Upper lobe of left lung (tissue), 4 donors: ENCODE data around the gene BNIP2.

Source experiments
- POLR2A ChIP-seq, 4 donors: fragments of 450-650 bp; IDR thresholded peaks; one replicate each; pipeline ENCODE4 v1.5.1; 2016 to 2017; ENCODE audit warnings: antibody characterized with exemption in 4 of 4, mild to moderate bottlenecking in 2 of 4
- POLR2AphosphoS5 ChIP-seq, 2 donors: sonication (generic); formaldehyde crosslinking; IDR thresholded peaks; one replicate each; pipeline ENCODE4 v1.5.1; 2017; ENCODE audit warnings: antibody characterized with exemption in 2 of 2
- TF ChIP-seq, protein P1 (sequence below), 6 experiments: fragments of 450-650 bp in 4 of 6; fragments of 200-600 bp in 2 of 6; sonication (generic) in 2 of 6; IDR thresholded peaks; one replicate each; pipeline ENCODE4 v1.5.1; 2016 to 2019; ENCODE audit warnings: antibody characterized with exemption in 6 of 6

- TF ChIP-seq, protein P1, sequence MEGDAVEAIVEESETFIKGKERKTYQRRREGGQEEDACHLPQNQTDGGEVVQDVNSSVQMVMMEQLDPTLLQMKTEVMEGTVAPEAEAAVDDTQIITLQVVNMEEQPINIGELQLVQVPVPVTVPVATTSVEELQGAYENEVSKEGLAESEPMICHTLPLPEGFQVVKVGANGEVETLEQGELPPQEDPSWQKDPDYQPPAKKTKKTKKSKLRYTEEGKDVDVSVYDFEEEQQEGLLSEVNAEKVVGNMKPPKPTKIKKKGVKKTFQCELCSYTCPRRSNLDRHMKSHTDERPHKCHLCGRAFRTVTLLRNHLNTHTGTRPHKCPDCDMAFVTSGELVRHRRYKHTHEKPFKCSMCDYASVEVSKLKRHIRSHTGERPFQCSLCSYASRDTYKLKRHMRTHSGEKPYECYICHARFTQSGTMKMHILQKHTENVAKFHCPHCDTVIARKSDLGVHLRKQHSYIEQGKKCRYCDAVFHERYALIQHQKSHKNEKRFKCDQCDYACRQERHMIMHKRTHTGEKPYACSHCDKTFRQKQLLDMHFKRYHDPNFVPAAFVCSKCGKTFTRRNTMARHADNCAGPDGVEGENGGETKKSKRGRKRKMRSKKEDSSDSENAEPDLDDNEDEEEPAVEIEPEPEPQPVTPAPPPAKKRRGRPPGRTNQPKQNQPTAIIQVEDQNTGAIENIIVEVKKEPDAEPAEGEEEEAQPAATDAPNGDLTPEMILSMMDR (IDR thresholded peaks at IDR 0.05): no peak
- TF ChIP-seq POLR2A (IDR thresholded peaks at IDR 0.05) (no peak), POLR2AphosphoS5 (IDR thresholded peaks at IDR 0.05) (no peak)
Observed at GRCh38 chr15:59738676-59739075, 49.6 kb upstream of the BNIP2 start.
